Activated CD8-positive, alpha-beta memory T cell treated with anti-CD3 and anti-CD28 coated beads, Interleukin-2, amount 50 U/mL, for 24 hours (primary cell): Measurements from ENCODE around the gene BPIFB1.

ENCODE experiments used
- DNase-seq: peaks from one replicate; pipeline ENCODE4 v3.0.0-alpha.2; 2020; ENCODE audit errors: extremely low read depth

Gene BPIFB1

GRCh38 chr20:33298391-33298790, 15.4 kb downstream of the BPIFB1 start:
- DNase-seq = no peak

DNA sequence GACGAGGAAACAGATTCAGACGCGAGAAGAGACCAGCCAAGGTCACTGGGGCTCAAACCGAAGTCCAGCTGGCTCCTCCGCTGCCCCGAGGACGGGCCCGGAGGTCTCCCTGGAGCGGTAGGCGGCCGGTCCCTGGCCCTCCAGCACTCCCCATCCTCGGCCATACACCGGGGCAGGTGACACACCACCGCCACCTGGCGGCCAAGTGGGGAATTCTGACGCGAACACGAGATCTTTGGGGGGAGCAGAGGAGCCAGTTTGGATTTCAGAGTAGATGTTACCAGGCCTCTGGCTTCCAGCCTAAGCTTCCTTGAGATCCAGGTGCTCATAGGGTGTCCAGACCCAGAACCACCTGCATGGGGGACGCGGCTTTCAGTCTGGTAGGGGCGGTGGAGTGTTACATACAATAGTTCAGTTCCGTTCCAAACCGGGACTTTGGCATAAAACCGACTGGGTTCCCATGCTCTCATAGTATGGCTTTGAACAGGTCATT, 16.1 kb downstream of the BPIFB1 start:
- peak; percentile 40 for DNase-seq

DNA sequence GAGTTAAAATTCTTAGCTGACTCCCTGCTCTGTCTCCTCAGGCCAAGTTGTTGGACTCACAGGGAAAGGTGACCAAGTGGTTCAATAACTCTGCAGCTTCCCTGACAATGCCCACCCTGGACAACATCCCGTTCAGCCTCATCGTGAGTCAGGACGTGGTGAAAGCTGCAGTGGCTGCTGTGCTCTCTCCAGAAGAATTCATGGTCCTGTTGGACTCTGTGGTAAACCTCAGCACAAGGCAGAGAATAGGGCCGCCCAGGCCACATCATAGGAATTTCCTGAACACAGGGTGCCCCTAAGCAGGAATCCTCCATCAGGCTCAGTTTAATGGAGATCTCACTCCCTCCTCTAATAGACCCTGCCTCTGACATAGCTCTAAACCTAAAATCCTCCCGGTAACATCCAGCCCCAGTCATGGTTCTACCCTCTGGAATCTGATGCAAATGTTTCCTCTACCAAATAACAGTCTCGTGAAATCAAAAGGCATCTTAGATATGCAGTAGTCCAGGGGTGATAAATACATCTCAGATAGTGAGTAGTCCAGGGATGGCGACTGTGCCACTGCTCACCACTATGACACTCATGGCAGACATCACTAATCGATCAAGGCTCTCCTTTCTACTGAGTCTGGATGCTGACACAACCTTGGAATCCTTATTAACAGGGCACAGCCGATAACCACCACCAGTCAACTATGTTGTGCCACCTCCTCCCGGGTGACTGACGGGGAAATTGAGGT, 18.3 kb downstream of the BPIFB1 start:
- no peak for DNase-seq

DNA sequence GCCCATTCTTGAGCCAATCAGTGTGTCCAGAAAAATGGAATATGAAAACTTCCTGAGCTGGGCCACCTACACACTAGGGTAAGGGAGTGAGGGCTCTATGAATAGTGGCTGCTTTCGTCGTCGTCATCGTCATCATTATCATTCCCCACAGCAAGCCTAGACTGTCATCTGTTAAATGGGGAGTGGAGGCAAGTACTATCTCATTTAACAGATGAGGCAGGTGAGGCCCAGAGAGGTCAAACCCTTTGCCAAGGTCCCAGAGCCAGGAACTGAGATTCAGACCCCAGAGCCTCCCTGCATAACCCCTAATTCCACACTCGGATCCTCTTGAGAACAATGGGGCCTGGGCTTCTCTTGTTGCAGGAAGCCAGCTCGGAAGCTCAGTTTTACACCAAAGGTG, 20.6 kb downstream of the BPIFB1 start:
- no peak for DNase-seq

DNA sequence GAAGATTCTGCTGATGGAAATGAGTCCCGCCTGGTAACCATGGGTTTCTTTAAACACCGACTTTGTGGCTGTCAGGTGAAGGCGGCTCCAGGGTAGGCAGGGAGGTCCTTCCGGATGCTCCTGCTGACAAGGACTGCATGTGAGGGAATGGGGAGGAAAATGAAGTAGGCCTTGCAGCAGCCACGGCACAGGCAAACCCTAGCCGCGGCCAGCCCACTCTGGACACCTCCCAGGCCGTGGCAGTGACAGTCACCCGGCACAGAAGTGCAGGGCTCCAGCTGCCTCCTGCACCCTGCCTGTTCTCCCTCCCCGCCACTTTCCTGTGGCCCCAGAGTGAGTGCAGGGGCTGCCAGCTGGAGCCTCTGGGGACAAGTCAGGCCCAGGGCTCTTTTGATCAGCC, 21.0 kb downstream of the BPIFB1 start:
- DNase-seq = no peak

GRCh38 chr20:33305589-33306057, 22.6 kb downstream of the BPIFB1 start:
- DNase-seq = no peak

DNA sequence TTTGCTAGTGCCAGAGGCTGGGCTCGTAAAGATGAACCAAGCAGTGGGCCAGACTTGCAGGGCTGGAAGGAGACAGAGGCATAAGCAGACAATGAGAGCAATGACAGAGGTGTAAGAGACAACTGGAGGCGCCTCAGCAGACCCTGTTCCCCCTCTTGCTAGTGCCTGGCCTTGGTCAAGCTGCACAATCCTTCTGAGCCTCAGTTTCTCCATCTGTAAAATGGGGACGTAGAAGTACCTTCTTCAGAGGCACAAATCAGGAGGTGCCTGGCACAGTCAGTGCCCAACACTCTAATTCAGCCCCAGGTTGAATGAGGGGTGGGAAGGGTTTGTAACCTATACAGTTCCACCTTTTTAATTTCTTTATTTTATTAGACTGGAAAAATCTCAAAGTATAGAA, 23.2 kb downstream of the BPIFB1 start:
- no peak for DNase-seq

GRCh38 chr20:33306807-33307206, 23.8 kb downstream of the BPIFB1 start:
- DNase-seq = no peak

DNA sequence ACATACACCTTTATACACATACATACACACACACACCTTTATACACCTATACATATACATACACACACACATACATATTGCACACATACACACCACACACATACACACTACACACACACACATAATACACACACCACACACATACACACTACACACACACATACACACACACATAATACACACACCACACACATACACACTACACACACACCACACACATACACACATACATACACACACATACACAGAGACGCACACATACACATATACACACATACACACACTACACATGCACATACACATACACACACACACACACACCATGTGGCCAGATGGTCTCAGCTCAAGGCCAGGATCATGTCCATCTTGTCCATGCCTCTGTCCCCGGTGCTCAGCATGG, 25.7 kb downstream of the BPIFB1 start:
- DNase-seq = no peak

DNA sequence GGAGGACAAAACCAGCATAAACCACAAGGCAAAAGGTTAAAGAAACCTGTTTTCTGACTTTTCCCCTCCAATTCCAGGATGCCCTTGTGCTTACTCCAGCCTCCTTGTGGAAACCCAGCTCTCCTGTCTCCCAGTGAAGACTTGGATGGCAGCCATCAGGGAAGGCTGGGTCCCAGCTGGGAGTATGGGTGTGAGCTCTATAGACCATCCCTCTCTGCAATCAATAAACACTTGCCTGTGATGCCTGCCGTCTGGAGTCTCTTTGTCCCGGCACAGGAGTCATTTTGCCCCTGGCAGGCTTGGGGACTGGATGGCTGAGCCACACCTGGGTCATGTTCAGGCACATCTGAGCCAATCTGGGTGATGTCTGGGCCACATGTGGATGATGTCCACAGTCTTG, 26.6 kb downstream of the BPIFB1 start:
- DNase-seq = no peak

- no peak for DNase-seq
These were observed 27.4 kb downstream of the BPIFB1 start for GRCh38 chr20:33310327-33310899.

GRCh38 chr20:33311011-33311410, 28.0 kb downstream of the BPIFB1 start:
- no peak for DNase-seq

GRCh38 chr20:33311996-33312395, 29.0 kb downstream of the BPIFB1 start:
- DNase-seq = no peak

DNA sequence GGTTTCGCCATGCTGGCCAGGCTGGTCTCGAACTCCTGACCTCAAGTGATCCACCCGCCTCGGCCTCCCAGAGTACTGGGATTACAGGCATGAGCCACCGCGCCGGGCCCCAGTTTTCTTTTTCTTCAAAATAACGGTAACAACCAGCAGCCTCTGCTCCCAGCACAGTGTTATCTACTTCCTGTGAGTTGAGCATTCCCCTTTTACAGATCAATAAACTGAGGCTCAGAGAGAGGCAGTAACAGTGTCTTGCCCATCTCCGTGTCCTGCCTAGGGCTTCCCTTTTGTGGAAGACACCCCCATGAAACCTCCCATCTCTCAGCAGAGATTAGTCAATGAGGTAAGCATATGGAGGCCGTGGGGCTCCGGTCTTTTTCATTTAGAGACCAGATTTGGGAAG, 29.6 kb downstream of the BPIFB1 start:
- DNase-seq = no peak

GRCh38 chr20:33313686-33314314, 30.8 kb downstream of the BPIFB1 start:
- DNase-seq = no peak

GRCh38 chr20:33316343-33316742, 33.3 kb downstream of the BPIFB1 start:
- no peak for DNase-seq

DNA sequence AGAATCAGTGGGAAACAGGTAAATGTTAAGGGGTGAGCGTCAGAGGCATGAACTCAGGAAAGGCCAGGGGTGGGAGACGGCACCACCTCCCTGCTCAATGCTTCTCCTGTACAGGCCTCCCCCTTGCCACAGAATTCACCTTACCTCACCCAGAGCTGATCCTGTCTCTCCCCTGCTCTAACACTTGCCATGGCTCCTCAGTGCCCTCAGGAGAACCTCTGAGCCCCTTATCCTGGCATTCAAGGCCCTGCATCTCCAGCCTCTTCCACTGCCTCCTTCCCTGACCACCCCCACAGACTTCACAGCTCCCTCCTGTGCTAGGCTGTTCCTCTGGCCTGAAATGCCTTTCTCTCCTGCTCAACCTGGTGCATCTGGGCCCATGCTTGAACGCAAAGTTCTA, 33.9 kb downstream of the BPIFB1 start:
- no peak for DNase-seq

- DNase-seq = no peak
These were observed 34.5 kb downstream of the BPIFB1 start for GRCh38 chr20:33317424-33318095.

DNA sequence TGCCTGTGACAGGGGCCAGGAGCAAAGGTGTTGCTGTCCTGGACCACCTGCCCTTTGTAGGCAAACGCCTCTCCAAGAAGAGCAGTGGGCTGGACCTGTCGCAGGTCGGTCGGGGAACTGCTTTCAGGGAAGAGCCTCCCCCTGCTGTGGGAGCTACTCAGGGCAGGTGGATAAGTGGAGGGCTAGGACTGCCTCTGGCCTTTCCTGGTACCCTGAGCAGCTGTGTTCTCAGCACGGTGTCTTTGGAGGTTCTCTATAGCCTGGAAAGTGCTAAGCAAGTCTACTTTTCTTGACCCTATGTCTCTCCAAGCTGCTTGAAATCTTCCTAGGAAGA, 35.0 kb downstream of the BPIFB1 start:
- no peak for DNase-seq

- DNase-seq = no peak
These were observed 37.0 kb downstream of the BPIFB1 start for GRCh38 chr20:33320006-33320405.

DNA sequence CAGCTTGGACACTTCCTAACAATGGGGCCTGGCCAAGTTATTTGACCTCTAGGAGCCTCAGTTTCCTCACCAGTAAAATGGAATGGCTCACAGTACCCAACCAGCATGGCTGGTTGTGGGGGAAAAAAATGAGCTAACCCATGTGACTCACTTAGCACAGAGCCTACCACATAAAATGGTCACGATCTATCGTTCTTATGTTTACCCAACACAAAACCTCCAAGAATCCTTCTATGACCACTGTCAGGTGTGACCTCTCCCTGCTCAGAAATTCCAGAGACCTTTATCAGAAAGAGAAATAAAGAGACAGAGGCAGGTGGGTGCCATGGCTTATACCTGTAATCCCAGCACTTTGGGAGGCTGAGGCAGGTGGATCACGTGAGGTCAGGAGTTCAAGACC, 39.4 kb downstream of the BPIFB1 start:
- DNase-seq = no peak

GRCh38 chr20:33323236-33323635, 40.2 kb downstream of the BPIFB1 start:
- no peak for DNase-seq

GRCh38 chr20:33325350-33325749, 42.3 kb downstream of the BPIFB1 start:
- DNase-seq = no peak
